ENCODE measurements around the gene OBSL1.

GRCh38 chr2:219519526-219519916 lies 51.8 kb downstream of the OBSL1 start:
- peak in 1 of 2 experiments; percentile 41; a peak in 1 of 4 replicates for TF ChIP-seq REST (IDR thresholded peaks at IDR 0.05; ENCODE audit: insufficient read depth in 1 of 2, low read depth in 2 of 2, low read length in 1 of 2)
- TF ChIP-seq POLR2AphosphoS5 (IDR thresholded peaks at IDR 0.05; ENCODE audit: low read depth, low read length): no peak
- TF ChIP-seq CTCF (IDR thresholded peaks at IDR 0.05): no peak
- TF ChIP-seq SIN3A (IDR thresholded peaks at IDR 0.05; ENCODE audit: borderline replicate concordance, insufficient read depth, low read depth, low read length): no peak
- TF ChIP-seq TCF7L2 (IDR thresholded peaks at IDR 0.05; ENCODE audit: low read depth, low read length): no peak

Data from Panc1 (cell line).